Gastrocnemius medialis (tissue), 4 donors: ENCODE measurements around the gene TBC1D8.

ENCODE experiments used
- POLR2A ChIP-seq, 2 donors: fragments of 450-650 bp; IDR thresholded peaks; one replicate each; pipeline ENCODE4 v1.6.1; 2017; ENCODE audit warnings: antibody characterized with exemption in 2 of 2, mild to moderate bottlenecking in 2 of 2, moderate library complexity in 2 of 2
- TF ChIP-seq, protein P1 (sequence below), 5 experiments: fragments of 450-650 bp in 3 of 5; fragments of 200-600 bp in 2 of 5; sonication (generic) in 2 of 5; IDR thresholded peaks in 4 of 5; conservative IDR thresholded peaks in 1 of 5; 1 replicate in 4 of 5; 2 replicates in 1 of 5; pipeline ENCODE4 v1.5.1; 2016 to 2019; ENCODE audit warnings: antibody characterized with exemption in 5 of 5, mild to moderate bottlenecking in 3 of 5, moderate library complexity in 3 of 5

DNA sequence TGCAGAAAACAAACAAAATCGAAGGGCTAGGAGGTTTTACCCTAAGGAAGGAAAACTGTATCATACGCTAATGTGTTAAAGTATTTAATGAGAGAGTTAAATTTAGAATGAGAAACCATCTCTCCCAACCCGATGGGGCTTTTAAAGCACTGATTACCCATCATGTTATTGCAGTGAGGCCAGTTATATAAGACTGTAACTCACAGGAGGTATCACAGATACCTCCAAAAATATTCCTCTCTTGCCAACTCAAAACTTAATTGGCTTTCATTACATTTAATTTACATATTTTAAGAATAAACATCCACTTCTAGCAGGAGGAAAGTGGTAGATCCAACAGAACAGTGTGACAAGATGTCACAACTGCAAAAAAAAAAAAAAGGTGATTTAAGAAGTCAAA lies 92.8 kb downstream of the TBC1D8 start:
- TF ChIP-seq, protein P1, sequence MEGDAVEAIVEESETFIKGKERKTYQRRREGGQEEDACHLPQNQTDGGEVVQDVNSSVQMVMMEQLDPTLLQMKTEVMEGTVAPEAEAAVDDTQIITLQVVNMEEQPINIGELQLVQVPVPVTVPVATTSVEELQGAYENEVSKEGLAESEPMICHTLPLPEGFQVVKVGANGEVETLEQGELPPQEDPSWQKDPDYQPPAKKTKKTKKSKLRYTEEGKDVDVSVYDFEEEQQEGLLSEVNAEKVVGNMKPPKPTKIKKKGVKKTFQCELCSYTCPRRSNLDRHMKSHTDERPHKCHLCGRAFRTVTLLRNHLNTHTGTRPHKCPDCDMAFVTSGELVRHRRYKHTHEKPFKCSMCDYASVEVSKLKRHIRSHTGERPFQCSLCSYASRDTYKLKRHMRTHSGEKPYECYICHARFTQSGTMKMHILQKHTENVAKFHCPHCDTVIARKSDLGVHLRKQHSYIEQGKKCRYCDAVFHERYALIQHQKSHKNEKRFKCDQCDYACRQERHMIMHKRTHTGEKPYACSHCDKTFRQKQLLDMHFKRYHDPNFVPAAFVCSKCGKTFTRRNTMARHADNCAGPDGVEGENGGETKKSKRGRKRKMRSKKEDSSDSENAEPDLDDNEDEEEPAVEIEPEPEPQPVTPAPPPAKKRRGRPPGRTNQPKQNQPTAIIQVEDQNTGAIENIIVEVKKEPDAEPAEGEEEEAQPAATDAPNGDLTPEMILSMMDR (IDR thresholded peaks at IDR 0.05 in 4 of 5, conservative IDR thresholded peaks at IDR 0.05 in 1 of 5) = no peak
- no peak for TF ChIP-seq POLR2A (IDR thresholded peaks at IDR 0.05)
